CD14-positive monocyte (primary cell): ENCODE measurements around the gene DGCR8. TPM values are rescaled to one million over a fixed set of nuclear protein-coding genes. Genes with fewer than 3 reads are reported as not detected.
A peak's percentile ranks its signal among the peaks of the same experiment; 100 is the strongest.
"Not testable (repeated sequence)": the region's sequence is repeated elsewhere in the genome, so short reads cannot be mapped to it uniquely, and the experiment has no call there.

Experiments
- DNase-seq, 3 donors: peaks; one replicate each; pipeline ENCODE4 v3.0.0-alpha.2; 2011 to 2022
- H2AFZ ChIP-seq: 2 replicates; pipeline ENCODE4 v1.6.0; 2012; ENCODE audit warnings: mild to moderate bottlenecking, low read depth, low read length, inconsistent platforms; ENCODE audit not compliant: insufficient read depth, poor library complexity, severe bottlenecking
- H3K27ac ChIP-seq, 2 donors: 1 replicate in 1 of 2; 2 replicates in 1 of 2; pipeline ENCODE4 v1.5.1; 2012 to 2013; ENCODE audit warnings: low read length in 2 of 2, control low read depth in 1 of 2, inconsistent platforms in 1 of 2, low read depth in 1 of 2, mild to moderate bottlenecking in 1 of 2
- H3K27me3 ChIP-seq, 2 donors: one replicate each; pipeline versions ENCODE4 v1.6.0 to v1.6.1; 2011 to 2013; ENCODE audit warnings: low read length in 2 of 2; ENCODE audit not compliant: control insufficient read depth in 2 of 2, insufficient read depth in 2 of 2
- H3K36me3 ChIP-seq, 2 donors: replicated peaks in 1 of 2; 1 replicate in 1 of 2; 2 replicates in 1 of 2; pipeline versions ENCODE4 v1.5.1 to v1.6.1; 2012 to 2013; ENCODE audit warnings: low read length in 2 of 2, control low read depth in 1 of 2, inconsistent platforms in 1 of 2, mild to moderate bottlenecking in 1 of 2; ENCODE audit not compliant: insufficient read depth in 2 of 2, control insufficient read depth in 1 of 2
- H3K4me1 ChIP-seq, 2 donors: 1 replicate in 1 of 2; 2 replicates in 1 of 2; pipeline versions ENCODE4 v1.5.1 to v1.6.1; 2012 to 2013; ENCODE audit warnings: low read length in 2 of 2, control low read depth in 1 of 2, inconsistent platforms in 1 of 2, mild to moderate bottlenecking in 1 of 2, moderate library complexity in 1 of 2; ENCODE audit not compliant: insufficient read depth in 2 of 2, control insufficient read depth in 1 of 2
- H3K4me2 ChIP-seq: replicated peaks from 2 replicates; pipeline ENCODE3; 2012; ENCODE audit warnings: low read length, moderate library complexity, mild to moderate bottlenecking; ENCODE audit not compliant: poor library complexity, severe bottlenecking; ENCODE audit errors: extremely low read depth
- H3K4me3 ChIP-seq, 3 experiments: fragments of 200-600 bp in 1 of 3; sonication (generic) in 1 of 3; replicated peaks in 1 of 3; 1 replicate in 2 of 3; 2 replicates in 1 of 3; pipeline ENCODE4 v1.5.1; 2011 to 2013; ENCODE audit warnings: low read length in 3 of 3, mild to moderate bottlenecking in 3 of 3, control low read depth in 2 of 3, low read depth in 2 of 3, inconsistent platforms in 1 of 3, moderate library complexity in 1 of 3
- H3K79me2 ChIP-seq: 2 replicates; pipeline ENCODE4 v1.6.0; 2012; ENCODE audit warnings: mild to moderate bottlenecking, control low read depth, inconsistent platforms, low read length, moderate library complexity; ENCODE audit not compliant: insufficient read depth
- H3K9ac ChIP-seq: 2 replicates; pipeline ENCODE4 v1.6.0; 2017; ENCODE audit warnings: low read length, mild to moderate bottlenecking; ENCODE audit not compliant: insufficient read depth, poor library complexity, severe bottlenecking
- H3K9me3 ChIP-seq, 2 donors: replicated peaks in 1 of 2; 1 replicate in 1 of 2; 2 replicates in 1 of 2; pipeline versions ENCODE4 v1.5.1 to v1.6.1; 2012 to 2013; ENCODE audit warnings: low read length in 2 of 2, control low read depth in 1 of 2; ENCODE audit not compliant: control insufficient read depth in 1 of 2, insufficient read depth in 1 of 2
- H4K20me1 ChIP-seq: 2 replicates; pipeline ENCODE4 v1.6.0; 2012; ENCODE audit warnings: mild to moderate bottlenecking, low read length, control low read depth, moderate library complexity; ENCODE audit not compliant: insufficient read depth
- H3K27ac Mint-ChIP-seq, 7 donors: one replicate each; pipeline ENCODE4 v1.8.0; 2020; ENCODE audit warnings: mild to moderate bottlenecking in 7 of 7, mixed read lengths in 7 of 7, moderate library complexity in 6 of 7, inconsistent platforms in 2 of 7
- H3K27me3 Mint-ChIP-seq, 3 donors: one replicate each; pipeline ENCODE4 v1.8.0; 2021 to 2022; ENCODE audit warnings: low read depth in 3 of 3, mild to moderate bottlenecking in 3 of 3, mixed read lengths in 3 of 3, moderate library complexity in 3 of 3, inconsistent platforms in 1 of 3
- H3K36me3 Mint-ChIP-seq, 2 donors: one replicate each; pipeline ENCODE4 v1.8.0; 2020; ENCODE audit warnings: mixed read lengths in 2 of 2, inconsistent platforms in 1 of 2, mild to moderate bottlenecking in 1 of 2
- H3K4me1 Mint-ChIP-seq: one replicate; pipeline ENCODE4 v1.8.0; 2020; ENCODE audit warnings: mild to moderate bottlenecking, mixed read lengths
- H3K4me3 Mint-ChIP-seq, 2 donors: one replicate each; pipeline ENCODE4 v1.8.0; 2020; ENCODE audit warnings: mild to moderate bottlenecking in 2 of 2, mixed read lengths in 2 of 2, moderate library complexity in 1 of 2
- H3K9me3 Mint-ChIP-seq, 7 donors: one replicate each; pipeline ENCODE4 v1.8.0; 2020 to 2022; ENCODE audit warnings: mixed read lengths in 7 of 7, mild to moderate bottlenecking in 6 of 7, moderate library complexity in 6 of 7, inconsistent platforms in 2 of 7
- WGBS: methylation state at CpG from one replicate; pipeline ENCODE4 v1.1.5; 2013; ENCODE audit warnings: missing lambda C conversion rate; ENCODE audit not compliant: insufficient coverage; 5-methylcytosine and 5-hydroxymethylcytosine counted together
- intact Hi-C, 2 donors: fragments of 100-400 bp; cut with micrococcal nuclease; formaldehyde crosslinking; loops; one replicate each; pipeline versions ENCODE4 v1.15.0 to v1.15.1; 2023
- polyA plus RNA-seq, 3 donors: library from polyadenylated mRNA; depleted of rRNA in 1 of 3; unstranded in 2 of 3; stranded (reverse) in 1 of 3; fragments of 300-500 nt in 2 of 3; fragments of >200 nt in 1 of 3; fragmentation: Illumina TruSeq in 2 of 3; gene quantifications; 1 replicate in 2 of 3; 2 replicates in 1 of 3; pipeline ENCODE4 v1.2.3, GENCODE V29; 2012 to 2021
- TF ChIP-seq, protein P1 (sequence below): fragments of 200-600 bp; IDR thresholded peaks from one replicate; pipeline ENCODE4 v1.8.0; 2022; ENCODE audit warnings: antibody characterized with exemption, mild to moderate bottlenecking

DGCR8 gene
- polyA plus RNA-seq, 3 donors = 1.2 to 18.7 (median 1.4) TPM

DNA sequence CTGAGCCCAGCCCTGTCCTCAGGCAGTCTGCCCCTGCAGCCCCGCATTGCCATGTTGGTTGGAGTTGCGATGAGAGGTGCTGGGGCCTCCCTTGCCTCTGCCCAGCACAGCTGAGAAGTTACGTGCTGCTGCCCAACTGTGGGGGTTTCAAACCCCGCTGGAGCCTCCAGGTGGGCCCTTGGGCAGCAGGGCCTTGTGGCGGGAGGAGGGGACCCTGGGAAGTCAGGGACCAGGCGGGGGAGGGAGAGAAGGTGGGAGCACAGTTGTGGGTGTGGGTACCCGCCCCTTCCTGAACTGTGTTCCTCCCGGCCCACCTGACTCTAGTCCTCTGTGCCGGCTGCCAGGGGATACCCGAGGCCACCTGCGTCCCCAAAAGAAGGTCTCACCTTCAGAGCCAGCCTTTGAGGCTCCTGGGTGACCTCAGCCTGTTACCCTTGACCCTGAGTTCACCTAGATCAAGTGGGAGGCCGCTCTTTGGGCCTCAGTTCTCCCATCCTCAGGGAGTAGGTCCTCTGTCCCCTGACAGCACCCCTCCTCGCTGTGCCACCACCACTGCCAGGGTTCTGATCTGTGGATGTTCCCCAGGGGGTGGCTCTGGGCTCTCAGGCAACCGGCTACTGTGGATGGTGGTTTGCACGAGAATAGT lies 78.5 kb downstream of the DGCR8 start:
- H3K27ac Mint-ChIP-seq = no peak overlapping the region
- no peaks in the 10 kb centered on the region for H3K36me3 Mint-ChIP-seq
- Histone ChIP-seq H3K36me3 (no peaks in the 10 kb centered on the region), H3K9me3 (no peaks in the 10 kb centered on the region), H3K79me2 (no peaks in the 10 kb centered on the region), H4K20me1 (no peaks in the 10 kb centered on the region), H3K4me2 (no peak overlapping the region), H3K4me3 (no peak overlapping the region), H3K27ac (no peak overlapping the region), H2AFZ (no peak overlapping the region), H3K9ac (peak overlapping the region; percentile 15), H3K4me1 (peaks cover 8 to 9% of the 10 kb centered on the region in 2 donors), H3K27me3 (no peaks in the 10 kb centered on the region)
- peak overlapping the region in 1 of 2 donors; percentile 65 for H3K4me3 Mint-ChIP-seq
- WGBS = 9% methylated on average over 12 of the region's 15 CpGs
- H3K9me3 Mint-ChIP-seq = peaks cover 0 to 3% (median 0%) of the 10 kb centered on the region in 7 donors
- DNase-seq = no peak
- TF ChIP-seq, protein P1, sequence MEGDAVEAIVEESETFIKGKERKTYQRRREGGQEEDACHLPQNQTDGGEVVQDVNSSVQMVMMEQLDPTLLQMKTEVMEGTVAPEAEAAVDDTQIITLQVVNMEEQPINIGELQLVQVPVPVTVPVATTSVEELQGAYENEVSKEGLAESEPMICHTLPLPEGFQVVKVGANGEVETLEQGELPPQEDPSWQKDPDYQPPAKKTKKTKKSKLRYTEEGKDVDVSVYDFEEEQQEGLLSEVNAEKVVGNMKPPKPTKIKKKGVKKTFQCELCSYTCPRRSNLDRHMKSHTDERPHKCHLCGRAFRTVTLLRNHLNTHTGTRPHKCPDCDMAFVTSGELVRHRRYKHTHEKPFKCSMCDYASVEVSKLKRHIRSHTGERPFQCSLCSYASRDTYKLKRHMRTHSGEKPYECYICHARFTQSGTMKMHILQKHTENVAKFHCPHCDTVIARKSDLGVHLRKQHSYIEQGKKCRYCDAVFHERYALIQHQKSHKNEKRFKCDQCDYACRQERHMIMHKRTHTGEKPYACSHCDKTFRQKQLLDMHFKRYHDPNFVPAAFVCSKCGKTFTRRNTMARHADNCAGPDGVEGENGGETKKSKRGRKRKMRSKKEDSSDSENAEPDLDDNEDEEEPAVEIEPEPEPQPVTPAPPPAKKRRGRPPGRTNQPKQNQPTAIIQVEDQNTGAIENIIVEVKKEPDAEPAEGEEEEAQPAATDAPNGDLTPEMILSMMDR = no peak
- intact Hi-C loops = loop anchor here (5.0 kb wide), 1 partner anchor 109 kb away; the partner anchor contains the start of gene RTN4R (in 2 of the 2)
- peaks cover 10% of the 10 kb centered on the region for H3K4me1 Mint-ChIP-seq
- H3K27me3 Mint-ChIP-seq = peaks cover 6 to 29% (median 10%) of the 10 kb centered on the region in 3 donors

DNA sequence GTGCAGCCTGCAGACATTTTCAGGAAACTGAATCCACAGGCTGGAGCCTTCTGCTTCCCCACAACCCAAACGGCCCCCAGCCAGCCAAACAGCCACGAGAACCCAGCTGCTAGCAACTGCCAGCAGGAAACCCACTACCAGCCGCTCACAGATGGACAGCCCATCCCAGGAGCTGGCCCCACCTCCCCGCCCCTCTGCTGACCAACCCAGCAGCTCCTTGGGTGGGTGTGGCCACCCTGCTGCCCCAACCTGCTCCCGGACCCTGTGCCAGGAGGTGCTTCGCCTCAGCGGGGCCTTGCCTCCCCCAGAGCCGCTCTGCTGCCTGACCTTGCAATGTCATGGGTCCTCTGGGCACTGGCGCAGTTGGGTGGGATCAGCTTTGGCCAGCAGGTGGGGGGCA lies 79.0 kb downstream of the DGCR8 start:
- 0% methylated on average over 6 of the region's 9 CpGs for WGBS
- Histone ChIP-seq H3K4me2 (no peak overlapping the region), H2AFZ (no peak overlapping the region), H3K9ac (peak overlapping the region; percentile 15), H3K27ac (no peak overlapping the region), H3K4me3 (no peak overlapping the region), H3K4me1 (peaks cover 8 to 9% of the 10 kb centered on the region in 2 donors), H3K36me3 (no peaks in the 10 kb centered on the region), H3K9me3 (no peaks in the 10 kb centered on the region), H3K79me2 (no peaks in the 10 kb centered on the region), H4K20me1 (no peaks in the 10 kb centered on the region), H3K27me3 (no peaks in the 10 kb centered on the region)
- no peak for DNase-seq
- no peak overlapping the region for H3K27ac Mint-ChIP-seq
- H3K4me3 Mint-ChIP-seq = peak overlapping the region in 1 of 2 donors; percentile 65
- H3K9me3 Mint-ChIP-seq = peaks cover 0 to 3% (median 0%) of the 10 kb centered on the region in 7 donors
- TF ChIP-seq, protein P1 = no peak
- peaks cover 6 to 29% (median 10%) of the 10 kb centered on the region in 3 donors for H3K27me3 Mint-ChIP-seq
- intact Hi-C loops = loop anchor here (5.0 kb wide), 1 partner anchor 108 kb away; the partner anchor contains the start of gene RTN4R (in 2 of the 2)
- no peaks in the 10 kb centered on the region for H3K36me3 Mint-ChIP-seq
- peaks cover 10% of the 10 kb centered on the region for H3K4me1 Mint-ChIP-seq

DNA sequence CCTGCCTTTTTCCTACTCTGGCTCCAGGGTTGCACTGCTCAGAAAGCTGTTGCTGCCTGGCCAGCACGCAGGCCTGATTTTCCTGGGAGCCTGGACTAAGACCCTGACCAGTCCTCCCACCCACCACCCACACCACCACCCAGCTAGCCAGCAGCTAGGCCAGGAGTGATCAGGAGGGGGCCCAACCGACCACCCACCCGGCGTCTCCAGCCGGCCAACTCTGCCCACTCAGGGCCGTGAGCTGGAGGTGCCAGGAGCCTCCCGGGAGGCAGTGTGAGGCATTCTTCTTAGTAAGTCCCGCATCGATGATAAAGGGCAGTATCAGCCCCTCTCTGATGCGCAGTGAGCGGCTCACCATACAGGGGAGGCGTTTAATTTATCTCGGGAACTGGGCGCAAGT lies 79.5 kb downstream of the DGCR8 start:
- not testable (repeated sequence) for H3K79me2 ChIP-seq, H3K27me3 ChIP-seq, H3K27ac ChIP-seq, H3K9me3 Mint-ChIP-seq, H2AFZ ChIP-seq, H3K4me3 Mint-ChIP-seq, H3K9me3 ChIP-seq, H3K27ac Mint-ChIP-seq, H3K9ac ChIP-seq, H4K20me1 ChIP-seq, H3K36me3 Mint-ChIP-seq, H3K4me1 Mint-ChIP-seq, H3K36me3 ChIP-seq, DNase-seq, H3K4me2 ChIP-seq, H3K4me3 ChIP-seq, H3K4me1 ChIP-seq
- H3K27me3 Mint-ChIP-seq = peaks cover 5 to 29% (median 12%) of the 10 kb centered on the region in 3 donors
- 25% methylated on average over 4 of the region's 14 CpGs for WGBS
- intact Hi-C loops = loop anchor here (5.0 kb wide), 1 partner anchor 108 kb away; the partner anchor contains the start of gene RTN4R (in 2 of the 2)
